Neural progenitor cell (in vitro differentiated cells): ENCODE measurements around the gene CDC42BPA.

Source experiments
- CTCF ChIP-seq: fragments of 200-600 bp; sonication (generic); IDR thresholded peaks from 2 replicates; pipeline ENCODE4 v1.5.1; 2017; ENCODE audit warnings: antibody characterized with exemption, mild to moderate bottlenecking
- EZH2 ChIP-seq: fragments of 200-600 bp; sonication (generic); IDR thresholded peaks from 2 replicates; pipeline ENCODE4 v1.6.1; 2017; ENCODE audit warnings: antibody characterized with exemption, mild to moderate bottlenecking, moderate library complexity
- EZH2phosphoT487 ChIP-seq: fragments of 200-600 bp; sonication (generic); IDR thresholded peaks from 2 replicates; pipeline ENCODE4 v1.6.1; 2017; ENCODE audit warnings: antibody characterized with exemption

GRCh38 chr1:227174164-227174563 is 144.1 kb downstream of the CDC42BPA start:
- TF ChIP-seq CTCF (no peak), EZH2phosphoT487 (no peak), EZH2 (no peak)
